ENCODE data around the gene MYBPC2.

Gene MYBPC2

DNA sequence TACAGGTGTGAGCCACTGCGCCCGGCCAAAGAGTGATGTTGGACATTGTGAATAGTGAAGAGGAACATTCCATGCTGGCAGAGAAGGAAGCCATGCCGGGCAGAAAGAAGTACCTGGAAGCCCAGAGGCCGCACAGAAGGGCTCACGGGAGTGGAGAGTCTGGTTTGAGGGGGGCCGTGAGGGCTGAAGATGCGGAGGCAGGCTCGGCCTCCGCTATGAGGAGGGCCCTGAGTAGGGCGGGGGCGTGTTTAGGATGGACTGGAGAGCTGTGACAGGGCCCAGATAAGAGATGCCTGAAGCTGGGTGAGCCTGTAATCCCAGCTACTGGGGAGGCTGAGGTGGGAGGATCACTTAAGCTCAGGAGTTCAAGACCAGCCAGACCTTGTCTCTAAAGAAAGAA lies 76.7 kb downstream of the MYBPC2 start:
- no peaks in the 10 kb centered on the region for H3K36me3 ChIP-seq (ENCODE audit: control insufficient read depth, insufficient read depth, low read length)
- no peak overlapping the region for H3K9ac ChIP-seq (ENCODE audit: low read length)
- H3K4me1 ChIP-seq (ENCODE audit: control insufficient read depth, insufficient read depth, low read length): no peaks in the 10 kb centered on the region
- peaks cover 2% of the 10 kb centered on the region for H3K27me3 ChIP-seq (ENCODE audit: control insufficient read depth, insufficient read depth, low read length)
- H3K27ac ChIP-seq (ENCODE audit: low read depth, low read length): no peak overlapping the region
- no peak overlapping the region for H3K4me3 ChIP-seq (ENCODE audit: low read length)

DNA sequence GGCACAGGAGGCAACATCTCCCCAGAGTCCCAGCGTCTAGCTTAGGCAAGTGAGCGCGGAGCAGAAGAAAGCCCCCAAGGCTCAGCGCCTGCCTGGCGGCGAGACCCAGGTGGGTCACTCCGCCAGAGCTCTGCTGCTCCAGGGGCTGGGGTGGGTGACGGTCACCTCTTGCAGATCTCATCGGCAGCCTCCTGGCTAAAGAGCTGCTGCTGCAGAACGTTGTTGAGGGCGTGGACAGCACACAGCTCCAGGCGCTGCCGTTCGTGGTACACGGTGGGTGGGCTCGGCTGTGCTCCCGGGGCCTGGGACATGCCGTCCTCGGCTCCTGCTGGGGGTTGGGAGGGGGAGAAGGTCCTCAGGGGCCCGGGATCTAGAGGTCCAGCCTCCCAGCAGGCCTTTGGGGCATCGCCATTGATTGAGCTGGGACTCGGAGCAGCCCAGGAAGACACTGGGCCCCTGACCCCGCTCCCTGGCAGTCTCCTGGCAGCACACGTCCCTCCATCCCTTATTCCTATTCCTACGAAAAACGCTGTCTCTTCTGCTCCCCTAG lies 77.5 kb downstream of the MYBPC2 start:
- no peak overlapping the region for H3K27ac ChIP-seq (ENCODE audit: low read depth, low read length)
- peaks cover 4% of the 10 kb centered on the region for H3K27me3 ChIP-seq (ENCODE audit: control insufficient read depth, insufficient read depth, low read length)
- no peaks in the 10 kb centered on the region for H3K4me1 ChIP-seq (ENCODE audit: control insufficient read depth, insufficient read depth, low read length)
- H3K4me3 ChIP-seq (ENCODE audit: low read length): peak overlapping the region; percentile 83
- no peak overlapping the region for H3K9ac ChIP-seq (ENCODE audit: low read length)
- H3K36me3 ChIP-seq (ENCODE audit: control insufficient read depth, insufficient read depth, low read length): no peaks in the 10 kb centered on the region

DNA sequence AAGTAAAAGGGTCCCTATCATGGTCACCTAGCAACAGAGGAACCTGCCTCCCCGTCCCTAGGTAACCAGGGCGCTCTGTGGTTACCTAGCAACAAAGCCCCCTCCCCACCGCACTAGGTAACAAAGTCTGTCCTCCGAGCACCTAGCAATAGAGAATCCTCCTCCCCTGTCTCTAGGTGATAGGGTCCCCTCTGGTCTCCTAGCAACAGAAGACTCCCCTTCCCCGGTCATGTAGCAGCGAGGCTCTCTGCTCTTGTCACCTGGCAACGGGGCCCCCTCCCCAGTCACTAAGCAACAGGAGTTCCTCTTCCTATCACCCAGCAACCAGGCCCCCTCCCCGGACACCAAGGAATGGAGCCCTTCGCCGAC lies 78.0 kb downstream of the MYBPC2 start:
- peak overlapping the region; percentile 66 for H3K9ac ChIP-seq (ENCODE audit: low read length)
- peak overlapping the region; percentile 83 for H3K4me3 ChIP-seq (ENCODE audit: low read length)
- H3K27me3 ChIP-seq (ENCODE audit: control insufficient read depth, insufficient read depth, low read length): peaks cover 7% of the 10 kb centered on the region
- H3K36me3 ChIP-seq (ENCODE audit: control insufficient read depth, insufficient read depth, low read length): no peaks in the 10 kb centered on the region
- H3K27ac ChIP-seq (ENCODE audit: low read depth, low read length): no peak overlapping the region
- H3K4me1 ChIP-seq (ENCODE audit: control insufficient read depth, insufficient read depth, low read length): no peaks in the 10 kb centered on the region

DNA sequence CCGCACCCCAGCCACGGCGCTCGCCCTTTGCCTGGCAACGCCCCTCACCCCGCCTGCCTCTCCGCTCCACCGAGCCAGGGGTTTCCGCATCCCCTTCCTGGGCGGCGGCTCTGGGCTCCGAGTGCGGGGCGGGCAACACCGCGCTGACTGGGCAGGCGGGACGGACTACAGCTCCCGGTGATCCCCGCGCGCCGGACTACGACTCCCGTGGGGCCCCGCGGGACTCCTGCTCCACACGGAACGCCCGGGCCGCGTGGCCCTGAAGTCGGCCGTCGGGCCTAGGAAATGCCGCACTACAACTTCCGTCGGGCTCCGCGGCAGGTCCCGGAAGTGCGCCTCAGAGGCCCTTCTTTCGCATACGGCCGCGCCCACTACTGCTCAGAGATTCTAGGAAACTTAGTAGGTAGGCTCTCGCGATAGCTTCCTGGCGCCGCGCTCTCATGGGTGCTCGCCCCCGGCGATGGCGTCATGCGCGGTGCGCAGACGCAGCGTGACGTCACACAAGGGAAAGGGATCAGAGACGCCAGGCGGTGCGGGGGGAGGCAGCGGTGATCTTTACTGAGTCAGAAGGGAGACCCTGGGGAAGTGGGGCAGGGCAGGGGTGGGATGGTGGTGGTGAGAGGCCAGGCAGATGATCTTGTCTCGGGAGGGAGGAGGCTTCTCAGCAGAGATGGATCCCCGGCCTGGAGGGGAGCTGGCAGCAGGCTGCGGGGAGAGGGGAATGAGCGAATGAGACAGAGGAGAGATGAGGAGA lies 78.6 kb downstream of the MYBPC2 start, which contains the start of gene JOSD2:
Gene JOSD2 (minus strand): TSS at position 123 of the 754 bp plus-strand sequence. CDS start 760 bp downstream, outside the sequence.
- Histone ChIP-seq H3K4me3 (ENCODE audit: low read length) (peak within 1 kb of the TSS; percentile 83), H3K36me3 (ENCODE audit: control insufficient read depth, insufficient read depth, low read length) (no peaks in the 10 kb centered on the region), H3K9ac (ENCODE audit: low read length) (peak within 1 kb of the TSS; percentile 66), H3K4me1 (ENCODE audit: control insufficient read depth, insufficient read depth, low read length) (no peaks in the 10 kb centered on the region), H3K27ac (ENCODE audit: low read depth, low read length) (peak within 1 kb of the TSS; percentile 34), H3K27me3 (ENCODE audit: control insufficient read depth, insufficient read depth, low read length) (peaks cover 7% of the 10 kb centered on the region)

DNA sequence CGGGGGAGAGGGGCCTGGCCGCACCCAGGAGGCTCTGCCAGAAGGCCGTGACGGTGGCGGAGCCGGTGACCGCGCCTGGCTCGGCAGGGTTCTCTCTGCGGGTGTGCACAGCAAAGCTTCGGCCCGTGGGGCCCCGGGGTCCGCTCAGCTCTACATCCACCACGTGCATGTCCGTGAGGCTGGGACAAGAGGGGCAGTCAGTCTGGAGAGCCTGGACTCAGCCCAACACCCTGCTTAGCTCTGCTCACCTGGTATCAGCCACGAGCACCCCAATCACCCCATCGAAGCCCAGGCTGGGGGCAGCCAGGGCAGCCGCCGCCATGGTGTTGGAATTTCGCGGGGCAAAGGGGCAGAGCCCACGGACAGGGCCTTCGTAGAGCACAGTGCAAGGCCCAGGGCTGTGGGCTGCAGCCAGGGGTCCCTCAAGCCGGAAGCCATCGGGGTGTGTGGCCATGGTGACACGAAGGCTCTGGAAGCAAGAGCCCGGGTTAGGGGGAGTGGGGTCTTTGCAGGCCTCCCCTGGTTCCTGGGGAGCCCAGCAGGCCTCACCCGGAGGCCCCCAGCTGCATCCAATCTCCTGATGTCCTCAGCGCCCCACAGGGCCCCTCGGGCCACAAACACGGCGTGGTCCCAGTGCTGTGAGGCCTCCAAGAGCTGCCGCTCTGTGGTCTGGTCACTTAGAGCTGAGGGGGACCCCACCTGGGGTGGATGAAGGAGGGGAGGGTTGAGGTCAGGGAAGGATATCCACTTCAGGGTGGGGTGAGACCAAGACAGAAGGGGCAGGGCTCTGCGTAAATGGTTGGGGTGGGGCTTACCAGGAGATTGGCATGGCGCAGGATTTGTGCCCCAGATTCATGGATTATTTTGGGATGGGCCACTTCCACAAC lies 79.7 kb downstream of the MYBPC2 start:
- Histone ChIP-seq H3K27me3 (ENCODE audit: control insufficient read depth, insufficient read depth, low read length) (peaks cover 7% of the 10 kb centered on the region), H3K4me1 (ENCODE audit: control insufficient read depth, insufficient read depth, low read length) (no peaks in the 10 kb centered on the region), H3K4me3 (ENCODE audit: low read length) (no peak overlapping the region), H3K27ac (ENCODE audit: low read depth, low read length) (no peak overlapping the region), H3K36me3 (ENCODE audit: control insufficient read depth, insufficient read depth, low read length) (no peaks in the 10 kb centered on the region), H3K9ac (ENCODE audit: low read length) (no peak overlapping the region)

DNA sequence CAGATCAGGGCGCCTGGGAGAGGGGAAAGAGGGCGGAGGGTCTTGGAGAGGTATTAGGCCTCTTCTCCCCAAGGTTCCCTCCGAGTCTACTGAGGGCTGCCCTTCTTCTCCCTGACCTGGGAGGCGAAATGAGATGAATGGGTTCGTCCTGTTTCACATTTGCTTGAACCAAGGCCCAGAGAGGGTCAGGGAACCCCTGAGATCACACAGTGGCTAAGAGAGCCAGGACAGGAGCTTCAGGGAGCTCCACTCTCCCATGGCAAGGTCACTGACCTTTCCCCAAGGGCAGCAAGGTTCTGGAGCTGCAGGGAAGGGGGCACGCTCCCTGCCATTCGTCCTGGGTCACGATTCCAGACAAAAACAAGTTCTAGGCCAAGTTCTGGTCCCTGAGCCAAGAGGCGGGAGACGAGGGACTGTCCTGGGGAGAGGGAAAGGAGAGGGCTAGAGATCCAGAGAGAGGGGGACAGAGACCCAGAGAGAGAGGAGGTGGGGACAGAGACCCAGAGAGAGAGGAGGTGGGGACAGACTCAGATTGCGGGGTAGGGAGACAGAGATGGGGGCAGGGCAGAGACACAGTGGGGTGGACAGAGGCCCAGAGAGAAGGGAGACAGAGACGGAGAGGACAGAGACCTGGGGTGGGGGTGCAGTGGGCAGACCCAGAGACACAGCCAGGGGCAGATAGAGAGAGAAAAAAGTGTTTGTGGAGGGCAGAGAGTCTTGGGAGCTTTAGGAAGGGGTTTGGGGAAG lies 80.5 kb downstream of the MYBPC2 start:
- Histone ChIP-seq H3K4me3 (ENCODE audit: low read length) (no peak overlapping the region), H3K9ac (ENCODE audit: low read length) (no peak overlapping the region), H3K4me1 (ENCODE audit: control insufficient read depth, insufficient read depth, low read length) (no peaks in the 10 kb centered on the region), H3K36me3 (ENCODE audit: control insufficient read depth, insufficient read depth, low read length) (no peaks in the 10 kb centered on the region), H3K27ac (ENCODE audit: low read depth, low read length) (no peak overlapping the region), H3K27me3 (ENCODE audit: control insufficient read depth, insufficient read depth, low read length) (peaks cover 7% of the 10 kb centered on the region)

DNA sequence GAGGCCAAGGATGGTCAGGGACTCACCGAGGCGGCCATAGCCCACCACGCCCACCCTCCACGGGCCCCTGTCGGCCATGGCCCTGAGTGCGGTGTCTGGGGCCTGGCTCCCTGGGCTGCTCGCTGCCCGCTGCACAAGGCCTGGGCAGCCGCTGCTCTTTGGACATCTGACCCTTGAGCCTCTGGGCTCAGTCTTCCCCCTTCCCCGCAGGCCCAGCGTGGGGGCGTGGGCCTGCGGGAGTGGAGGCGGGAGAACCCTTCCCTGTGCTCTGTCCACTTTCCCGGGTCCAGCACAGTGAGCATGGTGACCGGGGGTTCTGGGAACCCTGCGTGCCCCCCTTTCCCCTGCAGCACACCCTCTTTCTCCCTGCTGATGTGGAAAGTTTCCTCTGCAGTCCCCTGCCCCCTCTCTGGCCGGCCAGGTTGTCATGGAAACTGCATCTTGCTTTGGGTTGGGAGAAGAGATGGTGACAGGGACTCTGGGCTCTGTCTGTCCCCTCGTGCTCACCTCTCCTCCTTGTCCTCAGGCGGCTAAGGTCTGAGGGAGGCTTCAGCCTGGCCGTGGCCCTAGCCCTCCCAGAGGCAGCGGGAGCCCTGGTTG lies 81.2 kb downstream of the MYBPC2 start, which contains the start of gene ASPDH:
Gene ASPDH (minus strand): TSS at position 168 of the 600 bp plus-strand sequence. CDS start 90 bp downstream, at position 78.
- Histone ChIP-seq H3K9ac (ENCODE audit: low read length) (no peak within 1 kb of the TSS), H3K36me3 (ENCODE audit: control insufficient read depth, insufficient read depth, low read length) (no peaks in the 10 kb centered on the region), H3K4me1 (ENCODE audit: control insufficient read depth, insufficient read depth, low read length) (no peaks in the 10 kb centered on the region), H3K27ac (ENCODE audit: low read depth, low read length) (no peak within 1 kb of the TSS), H3K4me3 (ENCODE audit: low read length) (no peak within 1 kb of the TSS), H3K27me3 (ENCODE audit: control insufficient read depth, insufficient read depth, low read length) (peaks cover 7% of the 10 kb centered on the region)

DNA sequence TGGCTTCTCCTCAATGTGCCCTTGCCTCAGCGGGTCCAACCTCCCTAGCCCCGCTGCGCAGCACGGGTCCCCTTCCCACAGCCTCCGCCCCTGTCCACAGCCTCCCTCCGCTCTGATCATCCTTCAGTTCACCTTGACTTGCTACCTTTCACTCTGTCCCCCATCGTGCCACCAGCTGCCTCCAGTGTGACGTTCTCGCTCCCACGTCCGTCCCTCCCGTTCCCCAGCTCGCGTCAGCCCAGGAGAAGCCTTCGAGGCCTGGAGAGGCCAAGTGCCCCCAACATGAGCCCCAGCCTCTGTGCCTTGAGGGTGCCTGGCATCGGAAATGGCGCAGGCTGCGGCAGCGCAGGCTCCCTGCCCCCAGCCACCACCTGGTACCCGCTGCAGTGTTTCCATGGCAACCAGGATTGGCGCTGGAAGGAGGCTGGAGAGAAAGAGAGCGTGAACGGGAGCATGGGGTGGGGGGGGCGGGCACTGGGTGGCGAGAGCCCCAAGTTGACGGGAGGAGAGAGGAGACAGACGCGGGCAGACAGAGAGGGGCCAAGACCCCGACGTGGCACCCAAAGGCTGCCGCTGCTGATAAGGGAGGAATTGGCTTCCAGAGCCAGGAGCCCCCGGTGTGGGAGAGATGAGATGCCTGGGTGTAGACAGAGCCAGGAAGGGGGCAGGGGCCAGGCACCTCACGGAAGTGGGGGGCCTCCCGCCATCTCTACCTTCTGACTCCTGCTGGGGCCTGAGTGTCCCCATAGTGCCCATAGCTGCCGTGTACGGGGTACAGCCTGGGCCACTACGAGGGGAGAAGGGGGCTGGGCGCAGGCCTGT lies 81.9 kb downstream of the MYBPC2 start:
- H3K27ac ChIP-seq (ENCODE audit: low read depth, low read length): no peak overlapping the region
- peaks cover 7% of the 10 kb centered on the region for H3K27me3 ChIP-seq (ENCODE audit: control insufficient read depth, insufficient read depth, low read length)
- no peak overlapping the region for H3K9ac ChIP-seq (ENCODE audit: low read length)
- no peak overlapping the region for H3K4me3 ChIP-seq (ENCODE audit: low read length)
- no peaks in the 10 kb centered on the region for H3K36me3 ChIP-seq (ENCODE audit: control insufficient read depth, insufficient read depth, low read length)
- no peaks in the 10 kb centered on the region for H3K4me1 ChIP-seq (ENCODE audit: control insufficient read depth, insufficient read depth, low read length)

DNA sequence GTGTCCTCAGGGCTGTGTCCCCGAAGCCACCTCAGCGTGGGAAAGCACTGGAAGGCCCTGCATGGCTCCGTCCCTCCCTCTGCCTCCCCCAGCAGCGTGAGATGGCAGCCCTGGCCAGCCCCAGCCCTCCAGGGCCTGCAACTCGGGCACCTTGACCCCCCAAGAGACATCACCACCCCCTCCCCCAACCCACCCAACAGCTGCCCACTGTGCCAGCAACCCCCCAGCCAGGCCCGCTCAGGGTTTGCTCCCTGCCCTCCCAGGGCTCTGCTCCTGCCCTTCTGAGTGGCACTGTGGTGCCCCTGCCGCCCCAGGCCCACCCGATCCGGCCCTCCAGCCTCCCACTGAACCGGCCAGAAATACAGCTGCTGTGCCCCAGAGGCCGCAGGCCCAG lies 82.5 kb downstream of the MYBPC2 start:
- Histone ChIP-seq H3K27me3 (ENCODE audit: control insufficient read depth, insufficient read depth, low read length) (peaks cover 7% of the 10 kb centered on the region), H3K4me3 (ENCODE audit: low read length) (no peak overlapping the region), H3K36me3 (ENCODE audit: control insufficient read depth, insufficient read depth, low read length) (no peaks in the 10 kb centered on the region), H3K27ac (ENCODE audit: low read depth, low read length) (no peak overlapping the region), H3K4me1 (ENCODE audit: control insufficient read depth, insufficient read depth, low read length) (no peaks in the 10 kb centered on the region), H3K9ac (ENCODE audit: low read length) (no peak overlapping the region)

Data from rectal smooth muscle tissue (tissue), 1 donor.